ENCODE measurements around the gene GSTP1. TPM values are rescaled to one million over a fixed set of nuclear protein-coding genes. Genes with fewer than 3 reads are reported as not detected.

Gene GSTP1
- total RNA-seq, 2 experiments from 2014 or later = 376 to 463 TPM

GRCh38 chr11:67571443-67571842 lies 12.2 kb upstream of the GSTP1 start:
- CTCF ChIA-PET = interaction anchor here (1.2 kb wide), 3 partner anchors 14 to 38 kb away, joined by 3 to 6 read pairs (median 4); no protein-coding TSS in a partner anchor
- Mint-ChIP-seq H3K9me3 (ENCODE audit: low read depth) (no peaks in the 10 kb centered on the region), H3K4me1 (no peaks in the 10 kb centered on the region), H3K27me3 (peaks cover 5% of the 10 kb centered on the region), H3K36me3 (ENCODE audit: low read depth) (no peaks in the 10 kb centered on the region), H3K4me3 (no peak overlapping the region), H3K27ac (no peak overlapping the region)
- no peak for DNase-seq
- POLR2A ChIA-PET = no interaction called here
- intact Hi-C loops (cut with DNase I, micrococcal nuclease) = no loop called here
- no peak for ATAC-seq

- no peaks in the 10 kb centered on the region for H3K9me3 Mint-ChIP-seq (ENCODE audit: low read depth)
- ATAC-seq (no peak), DNase-seq (no peak)
- no peak overlapping the region for H3K27ac Mint-ChIP-seq
- peaks cover 5% of the 10 kb centered on the region for H3K27me3 Mint-ChIP-seq
- no peaks in the 10 kb centered on the region for H3K4me1 Mint-ChIP-seq
- ChIA-PET POLR2A (no interaction called here), CTCF (interaction anchor here (0.6 to 1.2 kb wide), 6 partner anchors 9 to 198 kb away, joined by 3 to 6 read pairs (median 4); no protein-coding TSS in a partner anchor)
- no peaks in the 10 kb centered on the region for H3K36me3 Mint-ChIP-seq (ENCODE audit: low read depth)
- no peak overlapping the region for H3K4me3 Mint-ChIP-seq
- intact Hi-C loops (cut with DNase I, micrococcal nuclease) = no loop called here
Observed at GRCh38 chr11:67572305-67572704, 11.3 kb upstream of the GSTP1 start.

- intact Hi-C loops (cut with DNase I, micrococcal nuclease) = no loop called here
- H3K9me3 Mint-ChIP-seq (ENCODE audit: low read depth) = no peaks in the 10 kb centered on the region
- no peaks in the 10 kb centered on the region for H3K4me1 Mint-ChIP-seq
- no peak overlapping the region for H3K27ac Mint-ChIP-seq
- POLR2A ChIA-PET = no interaction called here
- DNase-seq (peak; percentile 60), ATAC-seq (peak; percentile 47)
- no peaks in the 10 kb centered on the region for H3K36me3 Mint-ChIP-seq (ENCODE audit: low read depth)
- H3K27me3 Mint-ChIP-seq = peaks cover 5% of the 10 kb centered on the region
- no peak overlapping the region for H3K4me3 Mint-ChIP-seq
- CTCF ChIA-PET = interaction anchor here (0.6 to 1.2 kb wide), 6 partner anchors 8 to 199 kb away, joined by 3 to 6 read pairs (median 4); no protein-coding TSS in a partner anchor
Observed at GRCh38 chr11:67572747-67573419, 10.7 kb upstream of the GSTP1 start.

GRCh38 chr11:67574938-67575337 lies 8.7 kb upstream of the GSTP1 start:
- CTCF ChIA-PET = interaction anchor here (0.7 kb wide), 1 partner anchor 73 kb away, joined by 3 read pairs; no protein-coding TSS in a partner anchor
- intact Hi-C loops (cut with DNase I, micrococcal nuclease) = no loop called here
- no peak overlapping the region for H3K27ac Mint-ChIP-seq

GRCh38 chr11:67576735-67577475 lies 6.7 kb upstream of the GSTP1 start:
- no peaks in the 10 kb centered on the region for H3K36me3 Mint-ChIP-seq (ENCODE audit: low read depth)
- ATAC-seq = no peak
- POLR2A ChIA-PET = no interaction called here
- no peaks in the 10 kb centered on the region for H3K9me3 Mint-ChIP-seq (ENCODE audit: low read depth)
- CTCF ChIA-PET = interaction anchor here (0.7 kb wide), 1 partner anchor 32 kb away, joined by 3 read pairs; no protein-coding TSS in a partner anchor
- DNase-seq = peak; percentile 21
- no peak overlapping the region for H3K27ac Mint-ChIP-seq
- intact Hi-C loops (cut with DNase I, micrococcal nuclease) = no loop called here
- H3K27me3 Mint-ChIP-seq = peaks cover 12% of the 10 kb centered on the region
- peaks cover 16% of the 10 kb centered on the region for H3K4me1 Mint-ChIP-seq
- no peak overlapping the region for H3K4me3 Mint-ChIP-seq

More at GRCh38 chr11:67574938-67575337, 8.7 kb upstream of the GSTP1 start:
- Mint-ChIP-seq H3K9me3 (ENCODE audit: low read depth) (no peaks in the 10 kb centered on the region), H3K4me1 (peaks cover 10% of the 10 kb centered on the region), H3K4me3 (no peak overlapping the region), H3K36me3 (ENCODE audit: low read depth) (no peaks in the 10 kb centered on the region), H3K27me3 (peaks cover 13% of the 10 kb centered on the region)
- DNase-seq (no peak), ATAC-seq (no peak)
- POLR2A ChIA-PET = no interaction called here

- intact Hi-C loops (cut with DNase I, micrococcal nuclease) = no loop called here
- no peak overlapping the region for H3K4me3 Mint-ChIP-seq
- H3K9me3 Mint-ChIP-seq (ENCODE audit: low read depth) = no peaks in the 10 kb centered on the region
- ChIA-PET CTCF (interaction anchor here (0.9 to 1.3 kb wide), 2 partner anchors 79 to 227 kb away, joined by 3 to 4 read pairs; no protein-coding TSS in a partner anchor), POLR2A (no interaction called here)
- H3K27me3 Mint-ChIP-seq = peaks cover 11% of the 10 kb centered on the region
- H3K36me3 Mint-ChIP-seq (ENCODE audit: low read depth) = no peaks in the 10 kb centered on the region
- peaks cover 25% of the 10 kb centered on the region for H3K4me1 Mint-ChIP-seq
- H3K27ac Mint-ChIP-seq = no peak overlapping the region
- DNase-seq (no peak), ATAC-seq (no peak)
Observed at GRCh38 chr11:67577951-67578350, 5.7 kb upstream of the GSTP1 start.

GRCh38 chr11:67581469-67581868 lies 2.1 kb upstream of the GSTP1 start:
- Mint-ChIP-seq H3K4me3 (no peak overlapping the region), H3K4me1 (peaks cover 48% of the 10 kb centered on the region), H3K27ac (no peak overlapping the region), H3K36me3 (ENCODE audit: low read depth) (peaks cover 24% of the 10 kb centered on the region), H3K27me3 (peaks cover 11% of the 10 kb centered on the region), H3K9me3 (ENCODE audit: low read depth) (no peaks in the 10 kb centered on the region)
- DNase-seq (no peak), ATAC-seq (no peak)
- CTCF ChIA-PET = interaction anchor here (1.1 kb wide), 1 partner anchor 9 kb away, joined by 4 read pairs; no protein-coding TSS in a partner anchor
- intact Hi-C loops (cut with DNase I, micrococcal nuclease) = loop anchor here in 1 of 2 experiments (5.0 kb wide), 2 partner anchors 229 to 294 kb away; partner anchors contain the start of genes ANKRD13D and POLD4
- POLR2A ChIA-PET = no interaction called here

- intact Hi-C loops (cut with DNase I, micrococcal nuclease) = loop anchor here in 1 of 2 experiments (2.0 to 5.0 kb wide), 3 partner anchors 73 to 295 kb away; partner anchors contain the start of genes ANKRD13D, CDK2AP2 and POLD4
- Mint-ChIP-seq H3K4me3 (peak overlapping the region; percentile 89), H3K9me3 (ENCODE audit: low read depth) (peaks cover 3% of the 10 kb centered on the region), H3K27me3 (peaks cover 11% of the 10 kb centered on the region), H3K36me3 (ENCODE audit: low read depth) (peaks cover 29% of the 10 kb centered on the region), H3K4me1 (peaks cover 51% of the 10 kb centered on the region), H3K27ac (no peak overlapping the region)
- CTCF ChIA-PET = interaction anchor here (0.6 to 2.8 kb wide), 3 partner anchors 8 to 45 kb away, joined by 3 to 11 read pairs (median 3); no protein-coding TSS in a partner anchor
- no peak for ATAC-seq
- POLR2A ChIA-PET = no interaction called here
- DNase-seq = no peak
Observed at GRCh38 chr11:67582011-67582410, 1.6 kb upstream of the GSTP1 start.

GRCh38 chr11:67584205-67584880 lies 731 bp downstream of the GSTP1 start:
- H3K4me1 Mint-ChIP-seq = peaks cover 49% of the 10 kb centered on the region
- intact Hi-C loops (cut with DNase I, micrococcal nuclease) = loop anchor here in 1 of 2 experiments (5.0 kb wide), 2 partner anchors 232 to 297 kb away; partner anchors contain the start of genes ANKRD13D and POLD4
- H3K27ac Mint-ChIP-seq = peak overlapping the region; percentile 86
- ATAC-seq = peak; percentile 34
- peaks cover 6% of the 10 kb centered on the region for H3K27me3 Mint-ChIP-seq
- ChIA-PET CTCF (interaction anchor here (0.5 to 2.8 kb wide), 6 partner anchors 8 to 347 kb away, joined by 3 to 11 read pairs (median 3); no protein-coding TSS in a partner anchor), POLR2A (interaction anchor here (0.6 kb wide), 2 partner anchors 103 to 170 kb away, joined by 3 to 6 read pairs; no protein-coding TSS in a partner anchor)
- peaks cover 40% of the 10 kb centered on the region for H3K36me3 Mint-ChIP-seq (ENCODE audit: low read depth)
- peaks cover 6% of the 10 kb centered on the region for H3K9me3 Mint-ChIP-seq (ENCODE audit: low read depth)
- DNase-seq = peak; percentile 69
- H3K4me3 Mint-ChIP-seq = peak overlapping the region; percentile 89

GRCh38 chr11:67584881-67585873 lies 1.6 kb downstream of the GSTP1 start:
- ChIA-PET CTCF (interaction anchor here (0.5 to 2.8 kb wide), 4 partner anchors 7 to 64 kb away, joined by 3 to 11 read pairs (median 4); no protein-coding TSS in a partner anchor), POLR2A (interaction anchor here (1.0 kb wide), 1 partner anchor 875 kb away, joined by 3 read pairs; the partner anchor contains the start of gene PPP6R3)
- H3K27me3 Mint-ChIP-seq = peaks cover 2% of the 10 kb centered on the region
- DNase-seq (peak; percentile 23), ATAC-seq (no peak)
- peaks cover 40% of the 10 kb centered on the region for H3K36me3 Mint-ChIP-seq (ENCODE audit: low read depth)
- H3K4me3 Mint-ChIP-seq = peak overlapping the region; percentile 89
- H3K4me1 Mint-ChIP-seq = peaks cover 40% of the 10 kb centered on the region
- peaks cover 6% of the 10 kb centered on the region for H3K9me3 Mint-ChIP-seq (ENCODE audit: low read depth)
- peak overlapping the region; percentile 55 for H3K27ac Mint-ChIP-seq
- intact Hi-C loops (cut with DNase I, micrococcal nuclease) = loop anchor here in 1 of 2 experiments (5.0 kb wide), 2 partner anchors 233 to 298 kb away; partner anchors contain the start of genes ANKRD13D and POLD4

Data from activated CD4-positive, alpha-beta T cell treated with anti-CD3 and anti-CD28 coated beads for 36 hours (primary cell).